Activated CD4-positive, alpha-beta T cell treated with anti-CD3 and anti-CD28 coated beads for 4 hours (primary cell): ENCODE results near the gene RPS28.
"Not testable (repeated sequence)": the region's sequence is repeated elsewhere in the genome, so short reads cannot be mapped to it uniquely, and the experiment has no call there.

ENCODE experiments used
- DNase-seq, 2 donors: peaks; one replicate each; pipeline ENCODE4 v3.0.0-alpha.2; 2020

Gene RPS28

GRCh38 chr19:8320564-8321066 lies 681 bp upstream of the RPS28 start:
- DNase-seq: no peak

- DNase-seq: no peak
Observed at GRCh38 chr19:8321986-8322637, 816 bp downstream of the RPS28 start.

DNA sequence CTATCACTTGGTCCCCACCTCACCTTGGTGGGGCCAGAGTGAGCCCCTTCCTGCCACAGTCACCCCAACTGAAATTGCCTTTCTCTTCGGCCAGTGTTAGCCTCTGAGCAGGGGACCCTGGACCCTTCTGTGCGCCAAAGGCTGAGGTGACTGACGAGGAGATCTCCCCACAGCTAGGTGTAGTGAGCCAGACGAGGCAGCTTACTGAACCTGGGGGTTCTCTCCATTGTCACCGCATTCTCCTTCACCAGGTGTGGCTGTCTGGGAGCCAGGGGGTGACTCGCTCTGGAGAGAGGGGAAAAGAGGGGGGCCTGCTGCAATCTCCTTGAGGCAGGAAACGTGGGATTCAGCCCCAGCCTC lies 1.3 kb downstream of the RPS28 start:
- DNase-seq: no peak

DNA sequence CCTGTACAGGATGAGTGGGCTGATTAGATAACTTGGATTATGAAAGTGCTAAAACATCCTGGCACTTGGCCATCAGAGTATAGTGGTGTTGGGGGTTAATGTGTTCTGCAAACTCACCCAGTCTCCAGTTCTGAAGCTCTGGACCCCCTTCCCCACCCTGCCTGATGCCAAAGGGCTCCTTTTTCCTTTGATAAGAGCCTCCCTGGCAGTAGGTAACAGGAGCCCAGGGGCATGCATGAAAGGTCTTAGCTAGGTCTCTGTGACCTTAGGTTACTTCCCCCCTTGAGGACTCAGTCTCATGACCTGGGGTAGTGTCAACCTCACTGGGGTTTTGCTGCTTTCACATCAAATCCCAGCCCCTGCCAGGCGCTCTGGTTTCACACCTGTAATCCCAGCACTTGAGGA lies 2.5 kb downstream of the RPS28 start:
- DNase-seq: no peak

DNA sequence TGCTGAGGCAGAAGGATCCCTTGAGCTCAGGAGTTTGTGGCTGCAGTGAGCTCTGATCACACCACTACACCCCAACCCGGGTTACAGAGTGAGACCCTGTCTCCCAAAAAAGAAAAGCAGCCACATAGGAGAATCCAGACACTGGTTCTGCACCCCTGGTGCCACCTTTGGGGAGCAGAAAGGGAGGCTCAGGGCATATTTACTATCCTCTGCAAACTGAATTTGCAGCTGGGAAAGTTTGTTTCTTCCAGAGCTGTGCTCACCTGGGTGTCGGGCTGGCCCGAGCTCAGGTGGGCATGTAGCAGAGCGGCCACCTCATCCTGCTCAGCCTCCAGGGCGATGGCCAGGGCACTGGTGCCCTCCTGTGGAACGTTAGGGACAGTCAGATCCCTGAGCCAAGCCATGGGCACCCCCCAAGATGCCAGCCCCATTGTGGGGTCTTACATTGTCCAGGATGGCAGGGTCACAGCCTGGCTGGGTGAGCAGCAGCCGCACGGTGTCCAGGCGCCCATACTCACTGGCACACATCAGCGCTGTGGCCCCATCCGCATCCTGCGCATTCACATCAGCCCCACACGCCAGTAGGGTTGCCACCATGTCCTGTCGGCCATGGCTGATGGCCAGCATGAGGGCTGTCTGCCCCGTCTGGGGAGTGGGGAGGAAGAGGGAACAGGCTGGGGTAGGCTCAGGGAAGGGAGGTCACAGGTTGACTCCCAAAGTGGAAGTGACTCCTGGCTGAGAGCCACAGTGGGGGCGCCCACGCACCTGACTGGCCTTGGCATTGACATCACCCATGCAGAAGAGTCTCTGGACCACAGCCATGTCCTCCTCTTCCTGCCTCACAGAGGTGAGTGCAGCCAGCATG lies 3.1 kb downstream of the RPS28 start:
- DNase-seq: no peak

DNA sequence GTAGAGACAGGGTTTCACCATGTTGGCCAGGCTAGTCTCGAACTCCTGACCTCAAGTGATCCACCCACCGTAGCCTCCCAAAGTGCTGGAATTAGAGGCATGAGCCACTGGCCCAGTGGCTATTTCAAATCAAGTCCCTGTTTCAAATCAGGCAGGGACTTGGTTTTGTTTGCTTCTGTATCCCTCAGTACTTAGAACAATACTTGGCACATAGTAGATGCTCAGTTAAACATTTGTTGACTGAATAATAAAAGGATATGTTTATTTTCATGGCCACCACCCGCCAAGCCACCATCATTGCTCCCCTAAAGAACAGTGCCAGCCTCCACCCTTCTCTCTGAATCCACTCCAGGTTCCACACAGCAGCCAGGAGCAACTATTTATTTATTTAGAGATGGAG lies 4.2 kb downstream of the RPS28 start:
- no peak for DNase-seq

DNA sequence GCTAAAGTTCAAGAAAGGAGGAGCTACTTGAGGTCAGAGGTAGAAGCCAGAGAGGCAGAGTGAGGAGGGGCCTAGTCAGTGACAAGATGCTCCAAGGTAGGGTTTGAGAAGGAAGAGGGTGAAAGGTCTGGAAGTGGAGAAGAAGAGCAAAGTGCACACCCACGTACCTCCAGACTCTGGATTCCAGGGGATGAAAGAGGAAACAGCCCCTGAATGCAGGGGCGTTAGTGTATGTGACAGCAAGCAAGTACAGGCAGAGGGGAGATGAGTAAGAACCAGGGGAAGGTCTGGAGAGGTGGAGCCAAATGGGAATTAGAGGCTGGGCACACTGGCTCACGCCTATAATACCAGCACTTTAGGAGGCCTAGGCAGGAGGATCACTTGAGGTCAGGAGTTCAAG lies 8.7 kb downstream of the RPS28 start:
- no peak for DNase-seq

DNA sequence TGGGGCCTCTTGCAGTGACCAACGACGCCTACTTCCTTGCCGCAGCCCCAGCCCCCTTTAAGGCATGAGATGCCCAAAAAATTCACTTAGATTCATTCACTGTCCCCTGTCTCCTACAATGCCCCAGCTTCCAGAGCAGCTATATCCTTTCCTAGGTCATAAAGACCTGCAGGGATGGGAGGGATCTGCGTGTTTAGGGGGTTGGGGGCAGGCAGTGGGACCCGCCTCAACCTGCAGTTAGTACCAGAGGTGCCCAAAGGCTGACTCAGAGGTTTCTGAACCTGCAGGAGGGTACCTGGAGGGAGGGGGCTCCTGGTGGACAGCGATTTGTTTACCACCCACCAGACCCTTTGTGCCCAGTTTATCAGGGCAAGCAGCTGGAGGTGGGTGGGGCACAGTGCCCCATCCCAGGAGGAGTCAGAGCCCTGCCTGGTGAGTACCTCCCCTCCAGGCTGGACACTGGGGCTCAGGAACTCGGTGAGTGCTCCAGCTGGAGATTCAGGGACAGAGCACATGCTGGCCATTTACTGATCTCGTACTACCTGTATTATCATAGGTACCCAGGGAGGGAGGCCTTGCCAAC lies 10.1 kb downstream of the RPS28 start:
- no peak for DNase-seq

GRCh38 chr19:8332976-8333766 lies 11.9 kb downstream of the RPS28 start:
- no peak for DNase-seq

DNA sequence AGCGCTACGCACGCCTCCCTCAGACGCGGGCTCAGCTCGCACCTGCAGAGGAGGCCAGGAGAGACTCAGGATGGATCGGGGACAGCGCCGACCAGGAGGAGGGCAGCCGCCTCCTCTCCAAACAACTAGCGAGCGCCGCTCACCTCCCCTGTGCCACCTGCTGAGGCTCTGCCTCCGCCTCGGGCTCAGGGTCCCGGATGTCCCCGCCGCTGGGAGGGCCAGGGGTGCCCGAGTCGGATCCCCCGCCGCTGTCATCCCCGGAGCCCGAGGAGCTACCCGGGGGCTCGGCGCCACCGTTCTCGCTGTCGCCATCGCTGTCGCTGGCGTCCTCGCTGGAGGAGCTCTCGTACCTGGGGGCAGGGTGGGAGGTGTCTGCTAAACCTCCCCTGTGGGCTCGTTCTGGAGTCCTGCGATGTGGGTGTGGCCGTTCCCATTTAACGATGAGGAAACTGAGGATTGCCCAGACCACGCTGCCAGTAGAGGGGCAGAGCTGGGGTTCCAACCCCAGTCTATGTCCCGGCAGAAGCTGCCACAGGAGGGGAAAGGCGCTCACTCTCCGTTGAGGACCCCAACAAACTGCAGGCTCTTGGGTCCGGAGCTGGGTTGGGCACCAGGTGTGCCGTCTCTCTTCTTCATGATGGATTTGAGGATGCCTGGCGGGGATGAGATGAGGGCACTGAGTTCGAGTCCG lies 12.6 kb downstream of the RPS28 start:
- DNase-seq: no peak

DNA sequence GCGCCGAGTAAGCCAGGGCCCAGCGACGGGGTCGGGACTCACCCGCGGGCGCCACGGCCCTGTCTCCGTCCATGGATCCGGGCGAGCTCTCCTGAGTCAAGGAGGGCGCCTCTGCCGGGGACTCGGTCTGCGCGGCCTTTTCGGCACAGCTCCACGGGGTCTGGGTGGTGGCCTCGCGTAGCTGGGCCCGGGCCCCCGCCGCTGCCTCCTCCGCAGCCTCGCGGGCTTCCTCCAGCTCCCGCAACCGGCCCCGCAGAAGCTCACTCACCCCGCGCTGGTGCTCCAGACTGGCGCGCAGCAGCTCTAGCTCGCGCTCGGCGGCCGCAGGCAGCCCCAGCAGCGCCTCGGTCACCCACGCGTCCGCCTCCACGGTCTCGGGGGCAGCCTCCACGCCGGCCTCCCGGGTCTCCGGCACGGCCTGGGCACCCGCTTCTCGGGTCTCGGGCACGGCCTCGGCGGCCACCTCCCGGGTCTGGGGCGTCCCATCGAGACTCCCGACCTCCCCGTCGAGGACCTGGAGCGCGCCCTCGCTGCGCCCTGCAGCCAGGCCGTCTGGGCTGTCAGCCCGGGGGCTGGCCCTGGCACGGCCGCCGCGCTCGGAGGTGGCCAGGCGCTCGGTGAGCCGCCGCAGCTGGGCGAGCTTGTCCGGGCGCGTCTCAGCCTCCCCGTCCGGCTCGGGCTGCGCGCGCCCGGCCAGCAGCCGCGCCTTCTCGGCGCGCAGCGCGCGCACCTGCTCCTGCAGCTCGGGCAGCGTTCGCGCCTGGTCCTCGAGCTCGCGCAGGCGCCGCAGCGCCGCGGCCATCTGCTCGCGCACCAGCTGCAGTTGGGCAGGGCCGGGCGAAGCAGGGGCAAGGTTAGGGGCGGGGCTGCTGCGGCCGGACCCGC lies 13.4 kb downstream of the RPS28 start:
- DNase-seq: no peak

DNA sequence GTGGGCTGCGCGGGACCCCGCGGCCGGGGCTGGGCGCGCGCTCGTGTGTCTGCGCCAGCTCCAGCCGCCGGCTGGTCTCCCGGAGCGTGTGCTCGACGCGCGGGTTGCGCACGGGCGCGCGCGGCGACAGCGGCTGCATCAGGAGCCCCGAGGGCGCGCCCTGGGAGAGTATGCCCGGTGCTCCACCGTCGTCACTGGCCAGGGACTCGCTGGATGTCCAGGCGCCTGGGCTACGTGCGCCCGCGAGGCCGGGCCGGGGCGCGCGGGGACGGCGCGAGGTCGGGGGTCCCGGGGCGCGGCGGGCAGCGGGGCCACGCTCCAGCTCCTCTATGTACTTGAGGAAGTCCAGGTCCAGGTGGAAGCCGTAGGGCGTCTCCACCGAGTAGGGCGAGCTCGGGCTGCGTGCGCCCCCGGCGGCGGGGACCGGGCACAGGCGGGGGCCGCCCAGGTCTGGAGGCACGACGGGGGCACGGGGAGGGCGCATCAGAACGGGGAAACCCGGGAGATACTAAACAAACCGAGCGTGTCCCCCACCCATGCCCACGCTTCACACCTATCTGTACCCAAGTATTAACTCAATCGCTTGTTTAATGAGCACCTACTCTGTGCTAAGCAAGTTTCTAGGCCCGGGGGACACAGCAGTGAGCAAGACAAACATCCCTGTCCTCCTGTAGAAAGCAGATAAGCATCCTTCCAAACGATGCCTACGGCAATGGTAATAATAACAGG lies 14.2 kb downstream of the RPS28 start:
- no peak for DNase-seq

GRCh38 chr19:8336072-8336569 lies 14.8 kb downstream of the RPS28 start:
- no peak for DNase-seq

- DNase-seq: no peak
Observed at GRCh38 chr19:8336660-8337059, 15.4 kb downstream of the RPS28 start.

DNA sequence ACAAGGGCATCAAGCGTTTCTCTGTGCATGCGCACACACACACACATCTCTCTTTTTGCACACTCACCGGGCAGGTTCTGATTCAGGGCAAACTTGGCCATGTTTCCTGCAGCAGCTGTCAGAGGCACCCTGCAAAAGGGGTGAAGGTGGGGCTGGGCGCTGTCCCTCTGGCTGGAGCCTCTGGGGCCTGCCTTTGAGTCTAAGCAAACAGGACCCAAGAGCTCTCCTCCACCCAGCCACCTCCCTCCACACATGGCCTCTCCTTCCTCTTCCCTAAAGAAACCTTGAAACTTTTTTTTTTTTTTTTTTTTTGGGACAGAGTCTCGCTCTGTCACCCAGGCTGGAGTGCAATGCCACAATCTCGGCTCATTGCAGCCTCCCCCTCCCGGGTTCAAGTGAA lies 16.4 kb downstream of the RPS28 start:
- DNase-seq: no peak

DNA sequence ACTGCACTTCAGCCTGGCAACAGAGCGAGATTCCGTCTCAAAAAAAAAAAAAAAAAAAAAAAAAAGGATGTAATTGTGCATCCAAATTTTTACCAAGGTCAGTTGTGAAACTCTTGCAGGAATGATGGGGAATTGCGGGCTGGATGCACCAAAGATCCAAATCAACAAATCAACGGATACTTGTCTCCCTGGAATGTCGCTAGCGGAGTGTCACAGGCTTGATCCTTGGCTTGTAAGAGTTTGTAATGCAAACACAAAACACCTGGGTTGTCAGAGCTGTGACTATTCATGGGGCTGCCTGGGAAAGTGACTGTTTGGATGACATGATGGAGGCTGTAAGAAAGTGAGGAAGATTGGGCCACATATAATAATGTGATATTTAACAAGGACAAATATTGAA lies 17.5 kb downstream of the RPS28 start:
- no peak for DNase-seq

GRCh38 chr19:8340341-8341096 lies 19.2 kb downstream of the RPS28 start:
- no peak for DNase-seq

DNA sequence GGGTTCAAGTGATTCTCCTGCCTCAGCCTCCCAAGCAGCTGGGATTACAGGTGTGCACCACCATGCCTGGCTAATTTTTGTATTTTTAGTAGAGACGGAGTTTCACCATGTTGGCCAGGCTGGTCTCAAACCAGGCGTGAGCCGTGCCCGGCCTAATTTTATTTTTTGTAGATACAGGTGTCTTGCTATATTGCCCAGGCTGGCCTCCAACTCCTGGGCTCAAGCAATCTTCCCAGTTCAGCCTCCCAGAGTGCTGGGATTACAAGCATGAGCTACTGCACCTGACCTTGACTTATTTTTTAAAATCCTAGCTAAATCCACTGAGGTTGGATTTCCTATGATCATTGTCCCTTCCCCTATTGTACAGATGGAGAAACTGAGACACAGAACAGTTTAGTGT lies 20.2 kb downstream of the RPS28 start:
- DNase-seq: not testable (repeated sequence)

DNA sequence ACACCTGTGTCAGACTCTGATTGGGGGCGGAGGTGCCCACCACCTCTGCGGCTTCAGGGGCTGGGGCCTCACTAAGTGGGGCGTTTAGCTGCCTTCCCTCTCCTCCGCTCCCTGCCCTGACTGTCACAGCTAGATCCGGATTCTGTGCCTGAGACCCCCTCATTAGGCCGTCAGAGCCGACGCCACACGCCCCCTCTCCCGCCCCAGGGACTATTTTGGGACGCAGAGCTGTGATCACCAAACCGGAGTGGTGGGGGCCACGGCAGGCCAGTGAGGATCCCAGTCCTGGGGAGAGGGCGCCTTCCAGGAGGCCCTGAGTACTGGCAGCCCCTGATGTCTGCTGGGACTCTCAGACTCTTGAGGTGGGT lies 21.0 kb downstream of the RPS28 start:
- no peak for DNase-seq
